Liver (tissue), 9 donors: ENCODE data around the gene RABEP2. TPM values are rescaled to one million over a fixed set of nuclear protein-coding genes. Genes with fewer than 3 reads are reported as not detected.
"Not testable (repeated sequence)": the region's sequence is repeated elsewhere in the genome, so short reads cannot be mapped to it uniquely, and the experiment has no call there.

Experiments
- DNase-seq: peaks from one replicate; pipeline ENCODE4 v3.0.0-alpha.2; 2017; ENCODE audit warnings: low spot score
- H3K27ac ChIP-seq, 2 donors: one replicate each; pipeline ENCODE4 v1.7.0; 2013; ENCODE audit warnings: inconsistent platforms in 2 of 2, low read length in 2 of 2, control low read depth in 1 of 2, low read depth in 1 of 2, mild to moderate bottlenecking in 1 of 2
- H3K27me3 ChIP-seq, 4 donors: one replicate each; pipeline versions ENCODE4 v1.6.1 to v1.7.0; 2013; ENCODE audit warnings: low read length in 3 of 4, inconsistent platforms in 1 of 4, mild to moderate bottlenecking in 1 of 4, moderate library complexity in 1 of 4; ENCODE audit not compliant: control insufficient read depth in 4 of 4, insufficient read depth in 4 of 4
- H3K36me3 ChIP-seq, 4 donors: one replicate each; pipeline versions ENCODE4 v1.6.1 to v1.7.0; 2013; ENCODE audit warnings: low read length in 3 of 4, mild to moderate bottlenecking in 3 of 4, low read depth in 1 of 4, moderate library complexity in 1 of 4; ENCODE audit not compliant: control insufficient read depth in 4 of 4, insufficient read depth in 3 of 4
- H3K4me1 ChIP-seq, 4 donors: one replicate each; pipeline versions ENCODE4 v1.6.1 to v1.7.0; 2013; ENCODE audit warnings: low read length in 3 of 4, mild to moderate bottlenecking in 3 of 4, moderate library complexity in 1 of 4; ENCODE audit not compliant: control insufficient read depth in 4 of 4, insufficient read depth in 4 of 4
- H3K4me3 ChIP-seq, 3 donors: one replicate each; pipeline versions ENCODE4 v1.6.1 to v1.7.0; 2013; ENCODE audit warnings: low read length in 3 of 3, control low read depth in 1 of 3, low read depth in 1 of 3, mild to moderate bottlenecking in 1 of 3
- H3K9ac ChIP-seq, 2 donors: one replicate each; pipeline ENCODE4 v1.7.0; 2013; ENCODE audit warnings: low read length in 2 of 2, mild to moderate bottlenecking in 2 of 2, moderate library complexity in 2 of 2, control low read depth in 1 of 2, low read depth in 1 of 2
- H3K9me3 ChIP-seq, 4 donors: one replicate each; pipeline versions ENCODE4 v1.6.1 to v1.7.0; 2013; ENCODE audit warnings: low read length in 3 of 4; ENCODE audit not compliant: control insufficient read depth in 4 of 4
- ATF3 ChIP-seq: IDR thresholded peaks from 2 replicates; pipeline ENCODE4 v1.6.1; 2016; ENCODE audit warnings: antibody characterized with exemption
- EGR1 ChIP-seq, 2 donors: IDR thresholded peaks; 2 replicates each; pipeline ENCODE4 v1.6.1; 2016 to 2018; ENCODE audit warnings: antibody characterized with exemption in 2 of 2, low read depth in 2 of 2
- FOXA1 ChIP-seq: IDR thresholded peaks from 2 replicates; pipeline ENCODE4 v1.6.1; 2016; ENCODE audit warnings: antibody characterized with exemption
- FOXA2 ChIP-seq: IDR thresholded peaks from 2 replicates; pipeline ENCODE4 v1.6.1; 2016; ENCODE audit warnings: antibody characterized with exemption
- GABPA ChIP-seq, 2 donors: IDR thresholded peaks in 1 of 2; conservative IDR thresholded peaks in 1 of 2; 2 replicates each; pipeline ENCODE4 v1.6.1; 2016; ENCODE audit warnings: antibody characterized with exemption in 2 of 2, mild to moderate bottlenecking in 1 of 2, moderate library complexity in 1 of 2
- HNF4A ChIP-seq, 2 donors: conservative IDR thresholded peaks; 2 replicates each; pipeline ENCODE4 v1.6.1; 2016; ENCODE audit warnings: antibody characterized with exemption in 2 of 2, mild to moderate bottlenecking in 2 of 2
- HNF4G ChIP-seq: IDR thresholded peaks from 2 replicates; pipeline ENCODE4 v1.6.1; 2016; ENCODE audit warnings: antibody characterized with exemption
- JUND ChIP-seq, 2 donors: IDR thresholded peaks; 2 replicates each; pipeline ENCODE4 v1.6.1; 2016; ENCODE audit warnings: antibody characterized with exemption in 2 of 2
- MAX ChIP-seq: IDR thresholded peaks from 2 replicates; pipeline ENCODE4 v1.6.1; 2016; ENCODE audit warnings: antibody characterized with exemption
- NR2F2 ChIP-seq: IDR thresholded peaks from 2 replicates; pipeline ENCODE4 v1.6.1; 2016; ENCODE audit warnings: antibody characterized with exemption
- RAD21 ChIP-seq, 2 donors: IDR thresholded peaks; 2 replicates each; pipeline ENCODE4 v1.6.1; 2016; ENCODE audit warnings: antibody characterized with exemption in 2 of 2, mild to moderate bottlenecking in 2 of 2
- RXRA ChIP-seq, 2 donors: IDR thresholded peaks; 2 replicates each; pipeline ENCODE4 v1.6.1; 2017 to 2018; ENCODE audit warnings: antibody characterized with exemption in 2 of 2, mild to moderate bottlenecking in 1 of 2
- SP1 ChIP-seq: IDR thresholded peaks from 2 replicates; pipeline ENCODE4 v1.6.1; 2018; ENCODE audit warnings: antibody characterized with exemption, mild to moderate bottlenecking
- TAF1 ChIP-seq: conservative IDR thresholded peaks from 2 replicates; pipeline ENCODE4 v1.6.1; 2016; ENCODE audit warnings: antibody characterized with exemption, mild to moderate bottlenecking
- YY1 ChIP-seq: IDR thresholded peaks from 2 replicates; pipeline ENCODE4 v1.6.1; 2016; ENCODE audit warnings: antibody characterized with exemption, mild to moderate bottlenecking
- ZBTB33 ChIP-seq: IDR thresholded peaks from 2 replicates; pipeline ENCODE4 v1.6.1; 2016; ENCODE audit warnings: antibody characterized with exemption
- WGBS: extraction: QIAGEN DNeasy Blood & Tissue Kit; methylation state at CpG from one replicate; pipeline ENCODE4 v1.1.7; 2013; 5-methylcytosine and 5-hydroxymethylcytosine counted together
- polyA plus RNA-seq, 2 donors: library from polyadenylated mRNA; stranded (reverse) in 1 of 2; unstranded in 1 of 2; fragments of 200-250 nt in 1 of 2; fragments of >200 nt in 1 of 2; fragmentation: Nextera tagmentation in 1 of 2; extraction: Ambion mirVana in 1 of 2; gene quantifications; one replicate each; pipeline versions ENCODE4 v1.2.1 to v1.2.3, GENCODE V29; 2013 to 2015
- total RNA-seq, 2 donors: library from RNA; depleted of rRNA; stranded (reverse); fragments of >200 nt; gene quantifications; one replicate each; pipeline ENCODE4 v1.2.3, GENCODE V29; 2014
- TF ChIP-seq, protein P1 (sequence below): fragments of 150-350 bp; IDR thresholded peaks from 2 replicates; pipeline ENCODE4 v1.5.1; 2017; ENCODE audit warnings: improper control_type of control experiment, low read depth, low read length; ENCODE audit not compliant: missing input control
- TF ChIP-seq, protein P2 (sequence below): IDR thresholded peaks from 2 replicates; pipeline ENCODE4 v1.6.1; 2016; ENCODE audit warnings: antibody characterized with exemption, mild to moderate bottlenecking
- donor health status: healthy.
- donor health status: healthy.
- donor health status: healthy.
- donor health status: healthy.
- donor health status: healthy.

The RABEP2 gene
- total and polyA plus RNA-seq, 4 donors = 3.0 to 16.1 (median 8.3) TPM

- H3K4me3 ChIP-seq = no peak overlapping the region
- H3K27ac ChIP-seq = no peak overlapping the region
- 78% methylated on average over 25 of the region's 25 CpGs for WGBS
- TF ChIP-seq YY1 (no peak), FOXA2 (no peak), SP1 (no peak), TAF1 (no peak), RXRA (IDR thresholded peaks at IDR 0.05) (no peak), HNF4G (no peak), ATF3 (no peak), MAX (no peak)
- H3K4me1 ChIP-seq = peaks cover 2 to 12% (median 11%) of the 10 kb centered on the region in 4 donors
- no peaks in the 10 kb centered on the region for H3K27me3 ChIP-seq
- no peak for DNase-seq
- no peaks in the 10 kb centered on the region for H3K9me3 ChIP-seq
- no peaks in the 10 kb centered on the region for H3K36me3 ChIP-seq
- H3K9ac ChIP-seq = no peak overlapping the region
Observed at GRCh38 chr16:28883221-28883996, 41.6 kb downstream of the RABEP2 start.

DNA sequence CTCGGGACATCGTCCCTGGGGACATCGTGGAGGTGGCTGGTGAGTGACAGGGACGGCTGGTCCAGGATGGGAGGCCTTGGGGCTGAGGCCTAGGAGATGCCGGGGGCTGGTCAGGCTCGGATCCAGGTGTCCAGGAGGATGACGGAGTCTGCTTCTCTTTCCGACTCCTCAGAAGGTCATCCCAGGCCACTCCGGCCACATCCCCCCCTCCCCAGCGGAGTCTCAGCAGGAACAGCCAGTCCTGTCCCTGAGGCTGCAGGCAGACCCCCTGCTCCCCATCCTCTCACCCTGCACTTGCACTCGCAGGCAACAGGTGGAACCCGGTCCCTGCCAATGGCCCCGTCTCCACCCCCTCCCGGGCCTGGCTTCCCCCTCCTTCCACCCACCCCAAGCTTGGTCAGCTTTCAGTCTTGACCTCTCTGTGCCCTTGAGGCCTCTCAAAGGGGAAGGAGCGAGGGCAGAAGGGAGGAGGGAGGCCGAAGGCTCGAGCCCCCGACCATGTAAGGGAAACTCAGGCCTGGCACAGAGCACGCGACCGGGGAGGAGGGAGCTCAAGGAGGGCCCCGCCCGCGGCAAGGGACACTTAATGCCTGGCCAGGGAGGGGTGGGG lies 42.4 kb downstream of the RABEP2 start:
- H3K4me1 ChIP-seq = peaks cover 2 to 12% (median 11%) of the 10 kb centered on the region in 4 donors
- H3K9me3 ChIP-seq = no peaks in the 10 kb centered on the region
- H3K9ac ChIP-seq = no peak overlapping the region
- H3K27me3 ChIP-seq = no peaks in the 10 kb centered on the region
- H3K36me3 ChIP-seq = no peaks in the 10 kb centered on the region
- 67% methylated on average over 24 of the region's 24 CpGs for WGBS
- H3K4me3 ChIP-seq = no peak overlapping the region
- no peak for DNase-seq
- TF ChIP-seq RXRA (IDR thresholded peaks at IDR 0.05) = no peak
- no peak for TF ChIP-seq EGR1 (IDR thresholded peaks at IDR 0.05; ENCODE audit: low read depth in 2 of 2)
- TF ChIP-seq MAX = no peak
- no peak for TF ChIP-seq HNF4G
- TF ChIP-seq FOXA2 = no peak
- TF ChIP-seq ATF3 = no peak
- no peak for TF ChIP-seq TAF1
- TF ChIP-seq GABPA (IDR thresholded peaks at IDR 0.05 in 1 of 2, conservative IDR thresholded peaks at IDR 0.05 in 1 of 2) = no peak
- TF ChIP-seq FOXA1 = no peak
- no peak for TF ChIP-seq NR2F2
- no peak for TF ChIP-seq SP1
- TF ChIP-seq YY1 = no peak
- no peak for TF ChIP-seq RAD21 (IDR thresholded peaks at IDR 0.05)
- TF ChIP-seq, protein P1, sequence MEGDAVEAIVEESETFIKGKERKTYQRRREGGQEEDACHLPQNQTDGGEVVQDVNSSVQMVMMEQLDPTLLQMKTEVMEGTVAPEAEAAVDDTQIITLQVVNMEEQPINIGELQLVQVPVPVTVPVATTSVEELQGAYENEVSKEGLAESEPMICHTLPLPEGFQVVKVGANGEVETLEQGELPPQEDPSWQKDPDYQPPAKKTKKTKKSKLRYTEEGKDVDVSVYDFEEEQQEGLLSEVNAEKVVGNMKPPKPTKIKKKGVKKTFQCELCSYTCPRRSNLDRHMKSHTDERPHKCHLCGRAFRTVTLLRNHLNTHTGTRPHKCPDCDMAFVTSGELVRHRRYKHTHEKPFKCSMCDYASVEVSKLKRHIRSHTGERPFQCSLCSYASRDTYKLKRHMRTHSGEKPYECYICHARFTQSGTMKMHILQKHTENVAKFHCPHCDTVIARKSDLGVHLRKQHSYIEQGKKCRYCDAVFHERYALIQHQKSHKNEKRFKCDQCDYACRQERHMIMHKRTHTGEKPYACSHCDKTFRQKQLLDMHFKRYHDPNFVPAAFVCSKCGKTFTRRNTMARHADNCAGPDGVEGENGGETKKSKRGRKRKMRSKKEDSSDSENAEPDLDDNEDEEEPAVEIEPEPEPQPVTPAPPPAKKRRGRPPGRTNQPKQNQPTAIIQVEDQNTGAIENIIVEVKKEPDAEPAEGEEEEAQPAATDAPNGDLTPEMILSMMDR = no peak
- TF ChIP-seq ZBTB33 = no peak
- no peak for TF ChIP-seq HNF4A (conservative IDR thresholded peaks at IDR 0.05)
- no peak for TF ChIP-seq JUND (IDR thresholded peaks at IDR 0.05)
- TF ChIP-seq, protein P2, sequence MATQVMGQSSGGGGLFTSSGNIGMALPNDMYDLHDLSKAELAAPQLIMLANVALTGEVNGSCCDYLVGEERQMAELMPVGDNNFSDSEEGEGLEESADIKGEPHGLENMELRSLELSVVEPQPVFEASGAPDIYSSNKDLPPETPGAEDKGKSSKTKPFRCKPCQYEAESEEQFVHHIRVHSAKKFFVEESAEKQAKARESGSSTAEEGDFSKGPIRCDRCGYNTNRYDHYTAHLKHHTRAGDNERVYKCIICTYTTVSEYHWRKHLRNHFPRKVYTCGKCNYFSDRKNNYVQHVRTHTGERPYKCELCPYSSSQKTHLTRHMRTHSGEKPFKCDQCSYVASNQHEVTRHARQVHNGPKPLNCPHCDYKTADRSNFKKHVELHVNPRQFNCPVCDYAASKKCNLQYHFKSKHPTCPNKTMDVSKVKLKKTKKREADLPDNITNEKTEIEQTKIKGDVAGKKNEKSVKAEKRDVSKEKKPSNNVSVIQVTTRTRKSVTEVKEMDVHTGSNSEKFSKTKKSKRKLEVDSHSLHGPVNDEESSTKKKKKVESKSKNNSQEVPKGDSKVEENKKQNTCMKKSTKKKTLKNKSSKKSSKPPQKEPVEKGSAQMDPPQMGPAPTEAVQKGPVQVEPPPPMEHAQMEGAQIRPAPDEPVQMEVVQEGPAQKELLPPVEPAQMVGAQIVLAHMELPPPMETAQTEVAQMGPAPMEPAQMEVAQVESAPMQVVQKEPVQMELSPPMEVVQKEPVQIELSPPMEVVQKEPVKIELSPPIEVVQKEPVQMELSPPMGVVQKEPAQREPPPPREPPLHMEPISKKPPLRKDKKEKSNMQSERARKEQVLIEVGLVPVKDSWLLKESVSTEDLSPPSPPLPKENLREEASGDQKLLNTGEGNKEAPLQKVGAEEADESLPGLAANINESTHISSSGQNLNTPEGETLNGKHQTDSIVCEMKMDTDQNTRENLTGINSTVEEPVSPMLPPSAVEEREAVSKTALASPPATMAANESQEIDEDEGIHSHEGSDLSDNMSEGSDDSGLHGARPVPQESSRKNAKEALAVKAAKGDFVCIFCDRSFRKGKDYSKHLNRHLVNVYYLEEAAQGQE = no peak
- H3K27ac ChIP-seq = no peak overlapping the region

- WGBS = 91% methylated on average over 4 of the region's 4 CpGs
Observed at GRCh38 chr16:28881565-28881964, 43.5 kb downstream of the RABEP2 start.

More at GRCh38 chr16:28881565-28881964, 43.5 kb downstream of the RABEP2 start:
- H3K4me1 ChIP-seq = peaks cover 2 to 12% (median 11%) of the 10 kb centered on the region in 4 donors
- not testable (repeated sequence) for H3K4me3 ChIP-seq, H3K9ac ChIP-seq, DNase-seq, H3K9me3 ChIP-seq, H3K27ac ChIP-seq, H3K27me3 ChIP-seq, H3K36me3 ChIP-seq
